Kasumi-1 (cell line): Measurements from ENCODE around the gene TRAPPC2.

Experiments used
- DNase-seq, 2 experiments: peaks; one replicate each; lab custom pipeline; 2025; lab: John Stamatoyannopoulos, UW

Gene TRAPPC2

DNA sequence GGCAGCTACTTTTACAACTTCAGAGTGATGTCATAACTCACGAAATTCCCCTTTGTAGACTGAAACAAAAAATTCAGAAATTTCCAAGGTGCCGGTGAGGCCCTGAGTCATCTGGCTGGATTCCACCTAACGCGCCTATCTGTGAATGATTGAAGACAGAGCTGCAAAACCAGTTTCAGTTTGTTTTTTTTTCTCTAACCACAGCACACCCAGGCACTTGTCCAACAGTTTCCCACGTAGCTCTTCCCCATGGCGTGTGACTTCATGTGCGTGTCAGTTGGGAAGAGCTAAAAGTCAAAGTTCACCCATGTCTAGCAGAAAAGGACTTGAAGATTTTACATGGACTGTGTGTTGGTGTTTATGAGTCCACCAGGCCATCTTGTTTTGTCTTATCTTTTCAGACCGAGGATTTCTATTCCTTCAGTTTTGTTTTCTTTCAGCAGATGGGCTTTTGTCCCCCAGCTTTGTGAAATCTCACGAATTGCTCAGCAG is 65.1 kb downstream of the TRAPPC2 start:
- peak; percentile 15 to 22 for DNase-seq

DNA sequence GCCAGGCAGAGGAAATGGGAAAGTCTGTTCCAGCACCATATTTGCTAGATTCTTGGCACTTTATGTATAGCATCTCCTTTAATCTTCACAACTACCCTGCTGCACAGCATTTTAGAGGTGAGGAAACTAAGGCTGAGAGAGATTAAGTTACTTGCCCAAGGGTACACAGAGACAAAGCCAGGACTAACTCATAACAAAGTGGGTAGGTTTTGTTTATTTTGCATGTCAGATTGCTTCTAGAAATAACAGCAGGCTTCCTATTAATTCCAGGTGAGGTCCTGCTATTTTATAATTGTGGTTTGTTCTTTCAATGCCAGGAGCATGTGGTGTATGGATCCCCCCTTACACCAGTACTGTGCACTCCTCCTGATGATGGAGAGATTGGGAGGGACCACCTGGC is 66.5 kb downstream of the TRAPPC2 start:
- no peak for DNase-seq

DNA sequence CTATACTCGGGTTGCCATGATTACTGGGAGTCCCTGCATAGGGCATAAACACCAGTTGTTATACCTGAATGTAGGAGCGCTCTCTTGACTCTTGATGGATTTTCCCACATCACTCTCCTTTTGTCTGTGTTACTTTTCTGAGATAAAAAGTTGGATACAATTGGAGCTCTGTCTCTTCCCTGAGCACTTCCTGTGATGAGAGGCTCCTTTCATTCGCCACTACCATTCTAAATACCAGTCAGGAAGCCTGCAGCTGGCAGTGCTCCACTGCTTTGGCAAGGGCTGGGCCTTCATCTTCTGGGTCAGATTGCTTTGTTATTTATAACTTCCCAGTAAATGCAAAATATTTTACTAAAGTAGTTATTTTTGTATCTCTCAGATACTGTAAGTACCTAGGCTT is 67.6 kb downstream of the TRAPPC2 start:
- DNase-seq: no peak

GRCh38 chrX:13664020-13664419 is 70.4 kb downstream of the TRAPPC2 start:
- no peak for DNase-seq

DNA sequence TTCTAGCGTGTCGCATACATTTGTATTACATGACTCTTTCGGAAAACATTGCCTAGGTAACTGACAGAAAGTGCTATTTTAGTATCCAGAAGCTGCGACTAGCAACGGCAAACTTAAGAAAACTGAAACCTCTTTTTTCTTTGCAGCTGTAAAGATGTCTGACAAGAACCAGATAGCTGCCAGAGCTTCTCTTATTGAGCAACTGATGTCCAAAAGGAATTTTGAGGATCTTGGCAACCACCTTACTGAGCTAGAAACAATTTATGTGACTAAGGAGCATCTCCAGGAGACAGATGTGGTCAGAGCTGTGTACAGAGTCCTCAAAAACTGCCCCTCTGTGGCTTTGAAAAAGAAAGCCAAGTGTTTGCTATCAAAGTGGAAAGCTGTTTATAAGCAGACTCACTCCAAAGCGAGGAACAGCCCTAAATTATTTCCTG is 72.0 kb downstream of the TRAPPC2 start:
- DNase-seq: no peak
